ENCODE data around the gene XIRP1.

The XIRP1 gene

DNA sequence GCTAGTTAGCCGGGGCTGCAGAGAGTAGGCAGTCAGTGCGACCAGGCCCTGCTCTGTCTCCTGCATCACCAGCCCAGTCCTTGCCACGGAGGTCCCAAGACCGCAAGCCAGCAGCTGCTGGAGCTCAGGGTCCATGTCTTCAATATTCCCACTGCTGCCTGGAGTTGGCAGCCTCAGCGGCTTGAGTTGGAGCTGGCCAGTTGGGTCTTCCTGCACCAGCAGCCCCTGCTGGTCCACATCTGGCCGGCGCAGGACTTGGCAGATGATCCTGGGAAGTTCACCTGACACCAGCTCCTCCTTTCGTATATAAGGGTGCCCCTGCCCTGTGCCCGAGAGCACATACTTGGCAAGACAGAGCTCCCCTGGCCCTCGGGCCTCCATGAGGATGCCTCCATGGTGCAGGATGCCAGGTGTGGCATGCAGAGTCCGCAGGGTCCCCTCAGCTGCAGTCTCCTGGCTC lies 5.7 kb downstream of the XIRP1 start:
- no peak for DNase-seq (ENCODE audit: low read depth)
- TF ChIP-seq, protein P1, sequence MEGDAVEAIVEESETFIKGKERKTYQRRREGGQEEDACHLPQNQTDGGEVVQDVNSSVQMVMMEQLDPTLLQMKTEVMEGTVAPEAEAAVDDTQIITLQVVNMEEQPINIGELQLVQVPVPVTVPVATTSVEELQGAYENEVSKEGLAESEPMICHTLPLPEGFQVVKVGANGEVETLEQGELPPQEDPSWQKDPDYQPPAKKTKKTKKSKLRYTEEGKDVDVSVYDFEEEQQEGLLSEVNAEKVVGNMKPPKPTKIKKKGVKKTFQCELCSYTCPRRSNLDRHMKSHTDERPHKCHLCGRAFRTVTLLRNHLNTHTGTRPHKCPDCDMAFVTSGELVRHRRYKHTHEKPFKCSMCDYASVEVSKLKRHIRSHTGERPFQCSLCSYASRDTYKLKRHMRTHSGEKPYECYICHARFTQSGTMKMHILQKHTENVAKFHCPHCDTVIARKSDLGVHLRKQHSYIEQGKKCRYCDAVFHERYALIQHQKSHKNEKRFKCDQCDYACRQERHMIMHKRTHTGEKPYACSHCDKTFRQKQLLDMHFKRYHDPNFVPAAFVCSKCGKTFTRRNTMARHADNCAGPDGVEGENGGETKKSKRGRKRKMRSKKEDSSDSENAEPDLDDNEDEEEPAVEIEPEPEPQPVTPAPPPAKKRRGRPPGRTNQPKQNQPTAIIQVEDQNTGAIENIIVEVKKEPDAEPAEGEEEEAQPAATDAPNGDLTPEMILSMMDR (IDR thresholded peaks at IDR 0.05; ENCODE audit: insufficient read depth, low read depth, low read length, missing control alignments): no peak
- H3K4me3 ChIP-seq (ENCODE audit: low read length): no peak overlapping the region

DNA sequence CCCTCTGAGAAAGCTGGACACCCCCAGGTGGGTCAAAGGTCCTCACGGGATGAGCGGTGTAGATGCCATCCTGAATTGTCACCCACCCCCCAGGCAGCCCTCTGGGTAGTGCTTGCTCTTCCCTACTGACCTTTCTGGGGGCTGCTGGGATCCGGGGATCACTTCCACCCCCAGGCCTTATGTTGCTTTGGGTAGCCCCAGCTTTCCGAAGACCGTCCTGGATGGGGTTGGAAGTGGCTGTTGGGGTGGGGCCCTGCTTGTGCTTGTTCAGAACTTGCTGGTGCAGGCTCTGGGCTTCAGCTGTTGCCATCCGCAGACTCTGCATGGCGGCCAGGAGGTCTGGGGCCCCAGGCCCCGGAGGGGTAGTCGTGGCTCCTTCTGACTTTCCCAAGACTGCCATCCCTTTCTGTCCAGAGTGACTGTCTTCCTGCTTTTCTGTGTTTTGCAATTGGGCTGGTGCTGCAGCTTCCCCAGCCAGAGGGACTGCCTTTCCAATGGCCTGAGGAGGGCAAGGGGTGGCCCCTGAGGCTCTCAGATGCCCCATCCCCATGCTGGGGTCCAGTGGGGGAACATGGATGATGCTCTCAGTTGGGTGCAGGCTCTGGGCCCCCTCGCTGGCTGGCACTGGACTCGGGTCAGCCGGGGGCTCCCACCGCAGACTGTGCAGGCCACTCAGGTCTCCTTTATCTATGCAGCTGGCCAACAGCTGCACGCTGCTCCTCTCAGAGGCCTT lies 6.3 kb downstream of the XIRP1 start:
- DNase-seq (ENCODE audit: low read depth): no peak
- no peak overlapping the region for H3K4me3 ChIP-seq (ENCODE audit: low read length)
- TF ChIP-seq, protein P1 (IDR thresholded peaks at IDR 0.05; ENCODE audit: insufficient read depth, low read depth, low read length, missing control alignments): no peak

DNA sequence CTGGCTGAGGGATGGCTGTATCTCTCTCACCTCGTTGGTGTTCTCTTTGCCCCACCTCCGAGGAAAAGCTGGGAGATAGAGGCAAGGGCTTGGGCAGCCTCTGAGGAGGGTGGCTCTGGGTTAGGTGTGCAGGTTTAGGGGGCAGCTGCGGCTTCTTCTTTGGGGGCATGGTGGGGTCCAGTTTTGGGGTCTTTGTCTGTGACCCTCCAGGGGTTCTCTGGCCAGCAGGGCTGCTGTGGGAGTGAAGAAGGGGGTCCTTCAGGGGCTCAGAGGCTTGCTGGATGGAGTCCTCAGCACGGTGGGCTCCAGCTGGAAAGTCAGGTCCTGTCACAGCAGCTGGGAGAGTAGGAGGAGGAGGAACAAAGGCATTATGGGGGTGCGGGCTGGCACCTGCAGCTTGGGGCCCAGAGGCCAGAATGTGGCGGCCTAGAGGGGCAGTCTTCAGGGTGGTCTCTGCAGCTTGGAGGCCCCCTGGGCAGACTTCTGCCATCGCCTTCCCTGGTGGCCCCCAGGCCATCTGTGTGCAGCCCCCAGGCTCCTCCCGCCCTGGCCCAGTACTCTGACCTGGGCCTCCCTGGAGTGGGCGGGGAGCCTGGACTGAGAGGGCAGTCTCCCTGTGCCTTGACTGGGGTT lies 7.0 kb downstream of the XIRP1 start:
- no peak for DNase-seq (ENCODE audit: low read depth)
- TF ChIP-seq, protein P1 (IDR thresholded peaks at IDR 0.05; ENCODE audit: insufficient read depth, low read depth, low read length, missing control alignments): no peak
- no peak overlapping the region for H3K4me3 ChIP-seq (ENCODE audit: low read length)

DNA sequence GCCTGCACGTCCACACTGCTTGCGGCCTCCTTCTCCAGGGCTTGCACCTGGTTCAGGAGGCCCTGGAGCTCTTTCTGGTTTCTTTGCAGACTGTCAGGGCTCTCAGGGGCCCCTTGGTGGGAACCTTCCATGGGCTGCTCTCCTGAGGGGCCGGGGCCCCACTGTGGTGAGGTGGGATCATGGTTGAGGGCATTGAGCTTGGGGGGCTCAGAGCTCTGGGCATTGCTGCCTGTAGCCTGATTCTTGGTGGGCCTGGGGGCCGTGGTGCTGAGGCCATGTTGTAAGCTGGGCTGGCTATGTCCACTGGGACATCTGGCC lies 7.5 kb downstream of the XIRP1 start:
- TF ChIP-seq, protein P1 (IDR thresholded peaks at IDR 0.05; ENCODE audit: insufficient read depth, low read depth, low read length, missing control alignments): no peak
- H3K4me3 ChIP-seq (ENCODE audit: low read length): no peak overlapping the region
- no peak for DNase-seq (ENCODE audit: low read depth)

DNA sequence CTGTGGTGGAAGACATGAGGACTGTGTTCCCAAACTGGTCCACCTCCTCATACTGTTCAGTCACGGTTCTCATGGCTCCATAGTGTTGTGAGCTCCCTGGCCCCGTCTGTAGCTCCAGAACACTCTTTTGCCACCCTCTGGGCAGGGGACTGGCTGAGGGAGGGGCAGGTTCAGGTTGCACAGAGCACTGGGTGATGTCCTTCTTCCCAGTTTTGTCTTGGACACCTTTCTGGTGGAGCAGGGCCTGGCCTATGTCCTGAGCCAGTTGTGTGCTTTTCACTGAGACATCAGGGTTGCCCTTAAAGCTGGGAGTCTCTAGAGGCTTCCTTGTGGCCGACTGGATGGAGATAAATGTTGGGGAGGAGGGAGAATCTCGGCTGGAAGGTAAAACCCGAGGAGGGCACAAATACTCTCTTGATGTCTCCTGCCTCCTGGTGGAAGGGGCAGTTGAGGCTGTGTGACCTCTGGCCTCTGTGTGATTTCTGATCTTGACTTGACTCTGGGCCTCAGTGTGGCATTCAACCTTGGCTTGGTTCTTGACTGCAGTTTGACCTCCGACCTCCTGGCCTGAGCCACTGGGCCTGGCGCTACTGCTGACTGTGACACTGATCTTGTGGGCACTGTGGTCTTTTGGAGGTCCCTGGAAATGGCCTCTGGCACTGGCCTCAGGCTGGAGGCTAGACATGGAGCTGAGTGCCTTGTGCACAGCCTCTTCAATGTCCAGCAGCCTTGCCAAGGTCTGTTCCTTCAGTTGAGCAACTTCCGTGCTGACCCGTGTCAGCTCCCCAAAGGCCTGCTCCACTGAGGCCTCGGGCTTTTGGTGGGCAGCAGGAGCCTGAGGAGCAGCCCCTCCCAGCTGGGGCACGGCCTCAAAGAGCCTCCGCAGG lies 8.1 kb downstream of the XIRP1 start:
- no peak for DNase-seq (ENCODE audit: low read depth)
- no peak overlapping the region for H3K4me3 ChIP-seq (ENCODE audit: low read length)
- TF ChIP-seq, protein P1 (IDR thresholded peaks at IDR 0.05; ENCODE audit: insufficient read depth, low read depth, low read length, missing control alignments): no peak

GRCh38 chr3:39183211-39184080 lies 8.9 kb downstream of the XIRP1 start:
- TF ChIP-seq, protein P1 (IDR thresholded peaks at IDR 0.05; ENCODE audit: insufficient read depth, low read depth, low read length, missing control alignments): no peak
- no peak overlapping the region for H3K4me3 ChIP-seq (ENCODE audit: low read length)
- no peak for DNase-seq (ENCODE audit: low read depth)
